Tibial nerve (tissue), 4 donors: ENCODE measurements around the gene NIPAL3. TPM values are rescaled to one million over a fixed set of nuclear protein-coding genes. Genes with fewer than 3 reads are reported as not detected.
A peak's percentile ranks its signal among the peaks of the same experiment; 100 is the strongest.

Source experiments
- DNase-seq, 2 donors: peaks; one replicate each; pipeline ENCODE4 v3.0.0-alpha.2; 2019; ENCODE audit warnings: low spot score in 2 of 2
- H3K27ac ChIP-seq, 4 donors: fragments of 200-600 bp; sonication (generic) in 3 of 4; one replicate each; pipeline ENCODE4 v1.5.1; 2017 to 2019; ENCODE audit warnings: mild to moderate bottlenecking in 1 of 4
- H3K27me3 ChIP-seq, 2 donors: fragments of 200-600 bp; sonication (generic) in 1 of 2; one replicate each; pipeline versions ENCODE4 v1.5.1 to v1.6.0; 2017 to 2019
- H3K36me3 ChIP-seq, 3 donors: fragments of 200-600 bp; sonication (generic); one replicate each; pipeline ENCODE4 v1.5.1; 2018 to 2019
- H3K4me1 ChIP-seq, 4 donors: fragments of 200-600 bp; sonication (generic) in 3 of 4; one replicate each; pipeline ENCODE4 v1.5.1; 2017 to 2019
- H3K4me3 ChIP-seq, 4 donors: fragments of 200-600 bp; sonication (generic) in 3 of 4; one replicate each; pipeline ENCODE4 v1.5.1; 2017 to 2019; ENCODE audit warnings: mild to moderate bottlenecking in 1 of 4, moderate library complexity in 1 of 4
- H3K9me3 ChIP-seq, 4 donors: fragments of 200-600 bp; sonication (generic) in 3 of 4; one replicate each; pipeline ENCODE4 v1.5.1; 2017 to 2019
- CTCF ChIP-seq, 5 experiments: fragments of 200-600 bp in 3 of 5; fragments of 450-650 bp in 2 of 5; sonication (generic) in 3 of 5; IDR thresholded peaks; one replicate each; pipeline ENCODE4 v1.5.1; 2016 to 2019; ENCODE audit warnings: antibody characterized with exemption in 5 of 5, mild to moderate bottlenecking in 3 of 5, moderate library complexity in 2 of 5
- EP300 ChIP-seq, 2 donors: sonication (generic); formaldehyde crosslinking; IDR thresholded peaks; one replicate each; pipeline ENCODE4 v1.6.1; 2017; ENCODE audit warnings: antibody characterized with exemption in 2 of 2, mild to moderate bottlenecking in 1 of 2
- POLR2A ChIP-seq, 2 donors: fragments of 450-650 bp; IDR thresholded peaks; one replicate each; pipeline ENCODE4 v1.6.1; 2017; ENCODE audit warnings: antibody characterized with exemption in 2 of 2, mild to moderate bottlenecking in 2 of 2, moderate library complexity in 2 of 2
- WGBS, 2 donors: methylation state at CpG; one replicate each; pipeline ENCODE4 v1.1.5; 2018; 5-methylcytosine and 5-hydroxymethylcytosine counted together
- total RNA-seq, 4 donors: library from RNA; depleted of rRNA; stranded (reverse); fragments of >200 nt; gene quantifications; one replicate each; pipeline ENCODE4 v1.1.0, GENCODE V29; 2016

Gene NIPAL3
- total RNA-seq, 4 donors from 2014 or later, result 16.5 to 41.1 (median 30.1) TPM

GRCh38 chr1:24390924-24391782 lies 24.4 kb upstream of the NIPAL3 start:
- Histone ChIP-seq H3K36me3 (no peaks in the 10 kb centered on the region), H3K27ac (peak overlapping the region; percentile 24 to 84 (median 80)), H3K27me3 (no peaks in the 10 kb centered on the region), H3K4me1 (peaks cover 0 to 17% (median 4%) of the 10 kb centered on the region in 4 donors), H3K9me3 (no peaks in the 10 kb centered on the region), H3K4me3 (peak overlapping the region in 1 of 4 donors; percentile 16)
- 9 to 10% methylated on average over 12 of the region's 12 CpGs for WGBS, 2 donors
- peak; percentile 58 to 69 for DNase-seq
- TF ChIP-seq POLR2A (IDR thresholded peaks at IDR 0.05), result no peak
- peak; percentile 90 to 95 (median 94) for TF ChIP-seq CTCF (IDR thresholded peaks at IDR 0.05)
- peak in 1 of 2 donors; percentile 46 for TF ChIP-seq EP300 (IDR thresholded peaks at IDR 0.05)

- peak overlapping the region; percentile 24 to 84 (median 80) for H3K27ac ChIP-seq
- peak; percentile 67 to 81 (median 76) for TF ChIP-seq CTCF (IDR thresholded peaks at IDR 0.05)
- TF ChIP-seq EP300 (IDR thresholded peaks at IDR 0.05), result no peak
- peak overlapping the region in 1 of 4 donors; percentile 16 for H3K4me3 ChIP-seq
- WGBS, 2 donors, result 30 to 31% methylated on average over 11 of the region's 11 CpGs
- no peaks in the 10 kb centered on the region for H3K36me3 ChIP-seq
- H3K27me3 ChIP-seq, result no peaks in the 10 kb centered on the region
- H3K9me3 ChIP-seq, result no peaks in the 10 kb centered on the region
- H3K4me1 ChIP-seq, result peaks cover 0 to 17% (median 4%) of the 10 kb centered on the region in 4 donors
- DNase-seq, result peak in 1 of 2 donors; percentile 56
These were observed 23.6 kb upstream of the NIPAL3 start for GRCh38 chr1:24391882-24392603.

- Histone ChIP-seq H3K36me3 (no peaks in the 10 kb centered on the region), H3K9me3 (no peaks in the 10 kb centered on the region), H3K27ac (peak overlapping the region in 3 of 4 donors; percentile 79 to 84 (median 82)), H3K27me3 (no peaks in the 10 kb centered on the region), H3K4me1 (peaks cover 0 to 17% (median 4%) of the 10 kb centered on the region in 4 donors), H3K4me3 (no peak overlapping the region)
- TF ChIP-seq CTCF (IDR thresholded peaks at IDR 0.05) (peak in 1 of 5 experiments; percentile 6), POLR2A (IDR thresholded peaks at IDR 0.05) (no peak), EP300 (IDR thresholded peaks at IDR 0.05) (no peak)
- 71% methylated on average over 4 of the region's 4 CpGs for whole genome bisulfite sequencing, 2 donors
- DNase-seq, result no peak
These were observed 23.0 kb upstream of the NIPAL3 start for GRCh38 chr1:24392604-24392946.

GRCh38 chr1:24392982-24393650 lies 22.5 kb upstream of the NIPAL3 start:
- DNase-seq, result no peak
- Histone ChIP-seq H3K4me3 (no peak overlapping the region), H3K4me1 (peaks cover 0 to 17% (median 4%) of the 10 kb centered on the region in 4 donors), H3K9me3 (no peaks in the 10 kb centered on the region), H3K27ac (peak overlapping the region in 2 of 4 donors; percentile 79 to 84), H3K27me3 (no peaks in the 10 kb centered on the region), H3K36me3 (no peaks in the 10 kb centered on the region)
- 78 to 79% methylated on average over 4 of the region's 4 CpGs for whole genome bisulfite sequencing, 2 donors
- no peak for TF ChIP-seq POLR2A (IDR thresholded peaks at IDR 0.05)
- TF ChIP-seq EP300 (IDR thresholded peaks at IDR 0.05), result no peak
- TF ChIP-seq CTCF (IDR thresholded peaks at IDR 0.05), result no peak
